NCI-H1092 treated with DMSO at 0.1 percent for 48 hours (cell line): Measurements from ENCODE around the gene HP1BP3.
"Not testable (repeated sequence)": the region's sequence is repeated elsewhere in the genome, so short reads cannot be mapped to it uniquely, and the experiment has no call there.

Experiments
- DNase-seq: peaks from one replicate; lab custom pipeline; 2025; lab: John Stamatoyannopoulos, UW

Gene HP1BP3, protein sequence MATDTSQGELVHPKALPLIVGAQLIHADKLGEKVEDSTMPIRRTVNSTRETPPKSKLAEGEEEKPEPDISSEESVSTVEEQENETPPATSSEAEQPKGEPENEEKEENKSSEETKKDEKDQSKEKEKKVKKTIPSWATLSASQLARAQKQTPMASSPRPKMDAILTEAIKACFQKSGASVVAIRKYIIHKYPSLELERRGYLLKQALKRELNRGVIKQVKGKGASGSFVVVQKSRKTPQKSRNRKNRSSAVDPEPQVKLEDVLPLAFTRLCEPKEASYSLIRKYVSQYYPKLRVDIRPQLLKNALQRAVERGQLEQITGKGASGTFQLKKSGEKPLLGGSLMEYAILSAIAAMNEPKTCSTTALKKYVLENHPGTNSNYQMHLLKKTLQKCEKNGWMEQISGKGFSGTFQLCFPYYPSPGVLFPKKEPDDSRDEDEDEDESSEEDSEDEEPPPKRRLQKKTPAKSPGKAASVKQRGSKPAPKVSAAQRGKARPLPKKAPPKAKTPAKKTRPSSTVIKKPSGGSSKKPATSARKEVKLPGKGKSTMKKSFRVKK

GRCh38 chr1:20787029-20787839 lies at the start of gene HP1BP3:
Gene HP1BP3 (minus strand): TSS chr1:20787307. CDS start chr1:20780440, 6,867 bp downstream.
- peak; percentile 86 for DNase-seq

- DNase-seq: no peak
Observed at GRCh38 chr1:20836230-20836629, 49.1 kb upstream of the HP1BP3 start.

DNA sequence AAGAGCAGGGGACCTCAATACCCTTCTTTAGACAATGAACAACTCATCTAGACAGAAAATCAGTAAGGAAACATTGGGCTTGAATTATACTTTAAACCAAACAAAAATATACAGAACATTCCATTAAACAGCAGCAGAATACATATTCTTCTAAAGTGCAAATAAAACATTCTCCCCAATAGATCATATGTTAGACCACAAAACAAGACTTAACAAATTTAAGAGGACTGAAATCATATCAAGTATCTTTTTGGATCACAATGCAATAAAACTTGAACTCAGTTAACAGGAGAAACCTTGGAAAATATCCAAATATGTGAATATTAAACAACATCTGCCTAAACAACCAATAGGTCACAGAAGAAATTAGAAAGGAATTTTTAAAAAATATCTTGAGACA lies 47.7 kb upstream of the HP1BP3 start:
- DNase-seq: no peak

- DNase-seq: no peak
Observed at GRCh38 chr1:20834192-20834591, 47.1 kb upstream of the HP1BP3 start.

DNA sequence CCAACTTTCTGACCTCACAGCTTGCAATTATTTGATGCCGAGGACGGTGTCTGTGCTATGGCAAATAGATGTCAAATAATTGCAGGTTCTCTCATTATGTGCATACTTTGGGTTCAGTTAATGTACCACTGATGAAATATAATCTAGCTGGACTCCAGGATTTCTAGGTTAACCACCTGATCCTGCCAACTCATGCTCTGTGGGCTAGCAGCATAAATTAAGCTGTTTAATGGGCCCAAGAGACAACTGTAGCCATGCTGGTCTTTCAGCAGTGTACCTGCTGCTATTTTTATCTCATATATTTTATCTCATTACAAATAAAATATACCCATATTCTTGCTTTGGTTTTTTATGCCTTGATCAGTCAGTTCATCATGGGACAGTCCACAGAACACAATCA lies 43.3 kb upstream of the HP1BP3 start:
- no peak for DNase-seq

DNA sequence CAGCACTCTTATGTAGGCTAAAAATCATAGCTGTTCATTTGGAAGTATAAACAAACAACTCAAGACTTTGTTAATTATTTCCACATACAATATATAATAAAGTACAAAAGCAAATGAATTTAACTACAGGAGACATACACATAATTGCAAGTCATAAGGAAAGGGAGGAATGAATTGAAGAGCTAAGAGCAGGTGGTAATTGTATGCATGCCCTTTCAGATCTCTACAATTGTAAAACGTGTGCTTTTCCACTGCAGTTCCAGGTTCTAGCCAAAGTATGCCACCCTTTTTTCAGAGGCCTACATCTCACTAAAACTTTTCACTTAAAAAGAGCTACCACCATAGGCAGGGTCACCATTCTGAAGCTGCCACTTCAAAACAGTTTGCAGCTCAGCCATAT lies 42.8 kb upstream of the HP1BP3 start:
- no peak for DNase-seq

DNA sequence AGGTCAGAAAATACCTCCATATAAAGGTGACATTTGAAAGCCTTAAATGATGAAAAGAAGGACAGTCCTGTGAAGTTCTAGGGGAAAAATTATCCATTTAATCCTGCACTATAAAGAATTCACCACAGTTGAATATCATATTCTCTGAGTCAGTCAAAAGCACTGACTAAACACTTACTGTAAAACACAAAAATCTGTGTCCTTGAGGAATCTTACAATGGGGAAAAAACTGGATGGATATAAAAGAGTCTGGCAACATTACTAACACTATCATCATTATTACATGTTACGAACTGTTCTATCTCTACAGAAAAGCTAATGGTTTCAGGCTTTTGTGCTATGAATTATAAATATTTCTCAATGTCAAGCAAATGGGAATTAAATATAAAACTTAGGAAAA lies 42.4 kb upstream of the HP1BP3 start:
- no peak for DNase-seq

DNA sequence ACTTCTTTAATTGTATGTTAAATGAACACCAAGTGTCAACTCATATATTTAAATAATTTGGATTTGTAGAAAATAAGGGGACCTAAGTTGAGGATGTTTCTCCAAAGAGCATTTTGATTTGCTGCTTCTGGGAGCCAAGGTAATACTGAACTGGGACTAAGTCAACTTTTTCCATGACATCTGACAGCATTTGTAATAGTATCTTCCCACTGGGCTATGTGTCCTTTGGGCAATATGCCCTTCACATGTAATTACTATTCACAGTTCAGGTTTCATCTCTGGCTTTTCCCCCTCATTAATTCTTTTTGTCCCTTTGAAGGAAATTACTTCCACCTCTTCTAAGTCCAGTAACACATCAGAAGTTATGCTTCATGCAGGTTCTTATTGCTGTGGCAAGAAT lies 36.7 kb upstream of the HP1BP3 start:
- DNase-seq: no peak

- DNase-seq: no peak
Observed at GRCh38 chr1:20821466-20821865, 34.4 kb upstream of the HP1BP3 start.

GRCh38 chr1:20819818-20820217 lies 32.7 kb upstream of the HP1BP3 start:
- DNase-seq: no peak

GRCh38 chr1:20814534-20814871 lies 27.4 kb upstream of the HP1BP3 start:
- no peak for DNase-seq

GRCh38 chr1:20811916-20812315 lies 24.8 kb upstream of the HP1BP3 start:
- no peak for DNase-seq

DNA sequence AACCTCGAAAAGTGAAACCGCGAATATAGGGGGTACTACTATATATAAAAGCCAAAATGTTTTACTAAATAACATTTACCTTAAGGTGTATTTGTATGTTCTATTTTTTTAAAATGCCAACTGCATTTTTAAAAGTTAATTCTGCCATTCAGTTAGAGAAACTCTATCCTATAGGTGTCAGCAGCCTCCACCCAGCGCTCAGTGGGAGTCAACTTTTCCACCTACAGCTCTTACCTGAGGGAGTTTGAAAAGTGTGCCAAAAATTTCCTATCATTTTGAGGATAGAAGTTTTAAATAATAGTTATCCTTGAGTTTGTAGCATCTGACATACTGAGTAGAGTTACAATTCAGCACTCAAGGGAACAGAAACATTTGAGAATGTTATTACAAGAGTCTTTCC lies 6.1 kb upstream of the HP1BP3 start:
- no peak for DNase-seq

- DNase-seq: no peak
Observed at GRCh38 chr1:20792196-20792595, 5.1 kb upstream of the HP1BP3 start.

GRCh38 chr1:20790785-20791184 lies 3.7 kb upstream of the HP1BP3 start:
- no peak for DNase-seq

DNA sequence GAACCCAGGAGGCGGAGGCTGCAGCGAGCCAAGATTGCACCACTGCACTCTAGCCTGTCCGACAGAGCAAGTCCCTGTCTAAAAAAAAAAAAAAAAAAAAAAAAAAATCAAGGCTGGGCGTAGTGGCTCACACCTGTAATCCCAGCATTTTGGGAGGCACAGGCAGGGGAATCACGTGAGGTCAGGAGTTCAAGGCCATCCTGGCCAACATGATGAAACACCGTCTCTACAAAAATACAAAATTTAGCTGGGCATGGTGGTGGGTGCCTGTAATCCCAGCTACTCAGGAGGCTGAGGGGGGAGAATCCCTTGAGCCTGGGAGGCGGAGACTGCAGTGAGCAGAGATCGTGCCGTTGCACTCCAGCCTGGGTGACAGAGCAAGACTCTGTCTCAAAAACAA lies 2.5 kb upstream of the HP1BP3 start:
- DNase-seq: not testable (repeated sequence)

GRCh38 chr1:20787840-20788795 lies 1.0 kb upstream of the HP1BP3 start:
- peak; percentile 77 for DNase-seq

GRCh38 chr1:20786253-20787028 lies 666 bp downstream of the HP1BP3 start:
- peak; percentile 99 for DNase-seq

GRCh38 chr1:20785907-20786252 lies 1.2 kb downstream of the HP1BP3 start:
- peak; percentile 77 for DNase-seq

DNA sequence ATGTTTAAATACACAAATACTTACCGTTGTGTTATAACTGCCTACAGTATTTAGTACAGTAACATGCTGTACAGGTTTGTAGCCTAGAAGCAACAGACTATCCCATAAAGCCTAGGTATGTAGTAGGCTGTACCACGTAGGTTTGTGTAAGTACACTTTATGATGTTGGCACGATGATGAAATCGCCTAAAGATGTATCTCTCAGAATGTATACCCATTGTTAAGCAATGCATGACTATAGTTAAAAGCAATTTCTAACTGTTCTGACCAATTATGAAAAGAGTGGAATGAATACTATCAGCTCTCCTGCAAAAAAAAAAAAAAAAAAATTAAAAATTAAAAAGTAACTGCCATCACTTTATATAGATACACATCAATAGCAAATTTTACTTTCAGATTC lies 11.4 kb downstream of the HP1BP3 start:
- DNase-seq: no peak

DNA sequence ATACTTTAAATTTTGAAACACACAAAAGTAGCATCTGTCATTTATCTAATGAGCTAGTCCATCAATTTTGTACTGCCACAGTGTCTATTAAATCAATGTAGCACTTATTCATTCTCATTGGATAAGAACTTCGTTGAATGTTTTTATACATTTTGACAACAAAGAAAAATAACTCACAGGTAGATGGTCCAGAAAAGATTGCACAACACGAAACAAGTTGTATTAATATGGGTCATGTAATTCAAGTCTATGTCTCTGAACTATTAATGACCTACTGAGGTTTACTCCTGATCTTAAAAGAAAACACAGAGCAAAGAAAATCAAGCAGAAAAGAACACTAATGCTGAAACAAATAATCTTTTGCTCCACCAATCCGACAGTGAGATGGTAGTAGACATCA lies 15.3 kb downstream of the HP1BP3 start:
- DNase-seq: no peak
